HG02852 (cell line): ENCODE data around the gene KISS1R.

Source experiments
- ATAC-seq: cut with Tn5 transposase; IDR thresholded peaks from one replicate; pipeline ENCODE4 v1.9.1; 2021; ENCODE audit warnings: mild to moderate bottlenecking, moderate library complexity; ENCODE audit not compliant: unreplicated experiment

Gene KISS1R

GRCh38 chr19:919199-920050 lies 2.3 kb downstream of the KISS1R start:
- ATAC-seq = no peak

GRCh38 chr19:920051-920864 lies 3.1 kb downstream of the KISS1R start:
- ATAC-seq = no peak

GRCh38 chr19:924553-925086 lies 7.5 kb downstream of the KISS1R start:
- no peak for ATAC-seq

DNA sequence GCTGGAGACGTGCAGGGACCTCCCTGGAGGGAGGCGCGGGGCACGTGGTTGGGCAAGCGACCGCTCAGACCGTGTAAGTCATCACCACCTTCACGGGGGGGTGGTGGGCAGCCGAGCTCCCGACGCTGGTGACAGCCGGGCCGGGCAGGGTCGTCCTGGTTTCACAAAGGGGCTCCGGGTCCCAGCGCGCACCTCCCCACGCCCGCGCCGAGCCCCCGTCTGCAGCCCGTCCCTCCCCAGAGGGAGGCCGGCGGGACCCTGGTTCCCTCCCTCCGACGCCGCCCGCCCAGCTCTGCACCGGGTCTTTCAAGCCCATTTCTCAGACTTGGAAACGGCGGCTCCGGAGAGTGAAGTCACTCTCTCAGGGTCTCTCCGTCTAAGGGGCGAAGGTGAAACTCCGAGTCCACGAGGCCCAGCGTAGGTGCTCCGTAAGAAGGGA lies 8.0 kb downstream of the KISS1R start:
- ATAC-seq = peak; percentile 48

DNA sequence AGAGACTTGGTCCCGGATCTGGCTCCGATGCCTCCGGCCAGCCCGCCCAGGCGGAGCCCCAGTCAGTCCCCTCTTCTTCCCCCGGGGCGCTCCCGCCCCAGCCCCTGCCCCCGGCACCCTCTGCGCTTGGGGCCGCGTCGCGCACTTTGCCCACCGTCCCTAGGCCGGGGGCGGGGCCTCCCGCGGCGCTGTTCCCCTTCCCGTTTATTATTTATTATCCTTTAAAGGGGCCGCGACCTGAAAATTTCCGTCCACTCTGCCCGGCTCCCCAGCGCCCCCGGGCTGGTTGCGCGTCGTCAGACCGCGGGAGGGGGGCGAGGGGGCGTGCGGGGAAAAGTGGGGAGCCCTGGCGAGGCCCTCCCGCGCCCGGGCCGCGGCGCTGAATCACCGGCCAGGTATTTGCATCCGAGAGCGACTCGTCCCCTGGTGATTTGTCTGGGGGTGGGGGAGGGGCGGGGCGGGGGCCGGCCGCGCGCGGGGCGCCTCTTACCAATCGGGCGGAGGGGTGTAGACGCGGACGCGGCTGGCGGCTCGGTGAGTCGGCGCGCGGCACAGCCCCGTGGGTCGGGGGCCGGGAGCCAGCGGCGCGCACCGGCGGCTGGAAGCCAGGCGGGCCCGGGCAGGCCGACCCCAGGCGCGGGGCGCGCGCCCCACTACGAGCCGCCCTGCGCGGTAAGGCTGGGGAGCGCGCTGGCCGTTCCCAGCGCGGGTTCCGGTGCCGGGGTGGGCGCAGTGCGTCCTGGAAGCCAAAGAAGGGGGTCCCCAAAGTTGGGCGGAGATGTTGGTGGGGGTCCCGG lies 8.6 kb downstream of the KISS1R start, which contains the start of gene ARID3A:
Gene ARID3A, plus strand, starts transcription at position 510 of the 797 bp plus-strand sequence. CDS start 3,494 bp downstream, outside the sequence.
- ATAC-seq = peak; percentile 56

DNA sequence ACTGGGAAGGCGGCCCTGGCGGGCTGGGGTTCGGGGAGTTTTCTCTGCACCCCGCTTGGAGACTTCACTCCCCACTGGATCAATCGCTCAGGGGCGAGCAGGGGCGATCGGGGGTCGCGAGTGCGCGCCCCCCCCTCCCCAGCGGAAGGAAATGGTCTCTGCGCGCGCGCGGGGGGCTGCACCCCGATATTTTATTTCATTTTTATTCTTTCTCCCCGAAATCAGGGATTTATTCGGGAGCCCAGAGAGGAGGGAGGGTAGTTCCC lies 9.1 kb downstream of the KISS1R start:
- no peak for ATAC-seq

DNA sequence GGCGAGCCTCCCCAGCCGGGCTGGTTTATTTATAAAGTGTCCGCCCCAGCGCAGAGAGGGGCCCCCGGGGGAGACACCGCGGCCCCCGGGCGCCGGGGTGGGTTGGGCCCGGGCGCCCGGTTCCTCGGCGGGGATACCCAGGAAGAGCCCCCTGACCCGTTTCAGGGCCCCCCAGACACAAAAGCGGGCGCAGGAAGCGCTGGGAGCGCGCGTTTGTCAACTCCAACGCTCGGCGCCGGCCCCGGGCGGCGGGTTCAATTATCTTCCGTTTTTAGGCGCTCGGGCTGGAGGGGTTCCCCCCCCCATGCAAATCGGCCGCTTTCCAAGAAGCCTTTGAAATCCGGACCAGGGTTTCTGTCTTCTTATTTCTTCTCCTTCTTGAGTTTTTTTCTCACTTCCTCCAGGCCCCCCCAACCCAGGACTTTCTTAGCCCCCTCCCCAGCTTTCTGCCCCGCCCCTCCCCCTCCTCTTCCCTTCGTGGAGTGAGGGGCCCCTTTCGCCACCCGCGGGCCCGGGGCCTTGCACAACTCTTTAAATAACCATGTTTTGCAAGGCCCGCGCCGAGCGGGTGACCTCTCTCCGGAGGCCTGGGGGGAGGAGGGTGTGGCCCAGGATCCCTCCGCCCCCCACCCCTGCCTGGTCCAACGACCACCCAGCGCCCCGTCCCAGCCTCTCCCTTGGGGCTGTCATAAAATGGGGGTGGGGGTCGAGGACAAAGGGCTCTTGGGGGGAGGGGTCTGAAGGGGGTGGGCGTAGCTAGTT lies 9.6 kb downstream of the KISS1R start:
- no peak for ATAC-seq

DNA sequence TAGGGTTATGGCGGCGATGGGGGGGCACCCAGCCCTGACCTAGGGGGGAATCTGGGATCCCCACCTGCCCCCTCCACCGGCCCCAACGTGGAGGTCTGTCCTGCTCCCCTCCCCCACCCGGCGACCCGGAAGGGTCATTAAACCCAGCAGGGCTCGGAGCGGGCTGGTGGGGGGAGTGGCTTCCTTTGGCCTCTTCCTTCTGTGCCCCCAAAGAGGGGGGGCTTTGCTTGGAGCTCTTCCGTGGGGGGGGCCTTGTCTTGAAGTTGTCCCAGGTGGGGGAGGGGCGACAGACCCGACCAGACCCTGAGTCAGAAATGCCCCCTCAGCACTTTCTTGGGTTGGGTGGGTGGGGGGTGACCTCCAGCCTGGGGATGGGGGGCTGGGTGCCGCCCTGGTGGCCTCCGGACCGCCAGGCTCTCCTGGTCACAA lies 10.2 kb downstream of the KISS1R start:
- ATAC-seq = no peak

DNA sequence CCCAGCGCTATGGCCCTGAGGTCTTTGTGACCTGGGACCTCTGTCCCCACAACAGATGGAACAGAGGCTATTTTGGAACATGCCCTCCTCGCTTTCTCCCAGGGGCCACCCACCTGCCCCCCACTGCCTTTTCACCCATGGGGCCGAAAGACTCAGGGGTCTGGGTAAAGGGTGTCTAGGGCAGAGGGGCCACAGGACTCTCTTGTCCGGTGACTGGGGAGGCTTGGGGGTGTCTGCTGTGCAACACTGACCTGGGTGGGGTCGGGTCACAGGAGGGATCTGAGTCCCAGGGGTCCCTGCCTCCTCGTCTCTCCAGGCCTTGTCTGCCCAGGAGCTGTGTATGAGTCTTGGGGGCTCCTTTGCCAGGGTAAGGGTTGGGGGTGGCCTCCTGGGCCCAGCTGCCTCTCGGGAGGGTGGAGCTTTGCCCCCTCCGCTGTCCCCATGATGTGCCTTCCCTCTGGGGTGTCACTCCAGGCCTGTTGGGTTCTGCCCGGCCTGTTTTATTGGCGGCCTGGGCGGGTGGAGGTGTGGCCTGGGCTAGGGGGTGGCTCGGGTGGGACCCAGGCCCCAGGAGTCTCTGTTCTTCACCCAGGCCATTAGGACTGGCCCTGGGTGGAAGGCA lies 10.8 kb downstream of the KISS1R start:
- ATAC-seq = no peak

DNA sequence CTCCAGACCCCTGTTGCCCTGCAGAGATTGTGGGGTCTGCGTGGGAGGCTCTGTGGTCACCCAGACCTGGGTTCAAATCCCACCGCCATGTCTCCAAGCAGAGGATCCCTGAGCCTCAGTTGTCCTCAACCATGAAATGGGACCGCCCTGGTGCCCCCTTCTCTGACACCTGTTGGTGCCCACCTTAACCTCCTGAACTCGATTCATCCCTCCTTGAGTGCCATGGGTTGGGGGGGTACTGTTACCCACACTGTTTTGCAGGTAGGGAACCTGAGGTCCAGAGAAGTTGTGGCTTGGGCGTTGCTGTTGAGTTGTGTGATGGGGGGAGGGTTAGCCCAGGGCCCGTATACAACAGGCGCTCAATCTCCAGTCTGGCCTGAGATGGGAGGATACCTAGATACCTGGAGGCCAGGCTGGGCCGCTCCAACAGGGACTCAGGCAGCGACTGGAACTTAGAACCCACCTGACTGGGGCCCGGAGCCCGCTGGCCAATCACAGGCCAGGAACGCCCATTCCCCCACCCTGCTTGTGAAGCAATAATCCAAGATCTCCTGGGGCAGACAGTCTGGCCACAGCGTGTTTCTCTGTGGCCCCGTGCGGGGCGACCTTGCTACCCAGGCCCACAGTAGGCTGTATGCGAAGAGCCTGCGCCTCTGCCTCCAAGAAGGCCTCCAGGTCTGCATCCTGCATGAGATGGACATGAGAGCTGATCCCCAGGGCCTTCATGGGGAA lies 11.5 kb downstream of the KISS1R start:
- ATAC-seq = no peak

- ATAC-seq = no peak
Observed at GRCh38 chr19:929203-929890, 12.2 kb downstream of the KISS1R start.

- no peak for ATAC-seq
Observed at GRCh38 chr19:929891-930258, 12.7 kb downstream of the KISS1R start.

- ATAC-seq = no peak
Observed at GRCh38 chr19:931860-932647, 14.9 kb downstream of the KISS1R start.

DNA sequence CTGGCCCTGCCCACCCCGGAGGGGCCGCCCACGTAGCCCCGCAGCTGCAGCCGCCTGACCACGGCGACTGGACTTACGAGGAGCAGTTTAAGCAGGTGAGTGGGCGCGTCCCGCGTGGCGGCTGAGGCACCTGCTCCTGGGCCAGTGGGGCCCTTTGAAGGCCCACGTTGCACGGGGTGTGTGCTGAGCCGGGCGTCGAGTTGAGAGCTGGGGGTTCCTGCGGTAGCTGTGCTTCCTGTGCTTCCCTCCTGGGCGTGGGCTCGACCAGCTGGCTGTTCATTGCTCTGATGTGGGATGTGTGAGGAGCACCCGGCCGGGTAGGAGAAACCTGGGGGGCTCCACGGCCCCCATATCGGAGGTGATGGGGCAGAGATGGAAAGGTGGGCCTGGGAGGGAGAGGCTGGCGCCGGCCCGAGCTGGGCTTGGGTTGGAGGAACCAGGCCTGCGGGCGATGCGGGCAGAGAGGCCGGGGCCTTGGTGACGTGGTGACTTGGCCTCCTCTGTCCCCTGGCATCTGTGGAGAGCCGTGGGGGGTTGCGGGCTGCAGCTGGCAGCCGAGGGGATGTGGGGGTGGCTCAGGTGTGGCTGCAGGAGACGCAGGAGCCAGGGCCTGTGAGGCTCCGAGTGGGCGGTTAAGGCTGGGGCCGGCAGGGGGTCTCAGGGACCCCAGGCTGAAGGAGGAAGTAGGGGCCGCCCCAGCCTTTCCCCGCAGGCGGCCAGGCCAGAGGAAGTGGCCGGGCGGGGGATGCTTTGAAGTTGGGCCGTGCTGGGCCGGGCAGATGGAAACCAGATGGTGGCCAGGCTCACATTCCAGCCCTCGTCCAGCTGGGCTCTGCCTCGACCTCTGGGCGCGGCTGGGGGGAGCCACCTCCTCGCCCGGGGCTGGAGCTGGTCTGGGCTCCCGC lies 15.8 kb downstream of the KISS1R start:
- no peak for ATAC-seq

DNA sequence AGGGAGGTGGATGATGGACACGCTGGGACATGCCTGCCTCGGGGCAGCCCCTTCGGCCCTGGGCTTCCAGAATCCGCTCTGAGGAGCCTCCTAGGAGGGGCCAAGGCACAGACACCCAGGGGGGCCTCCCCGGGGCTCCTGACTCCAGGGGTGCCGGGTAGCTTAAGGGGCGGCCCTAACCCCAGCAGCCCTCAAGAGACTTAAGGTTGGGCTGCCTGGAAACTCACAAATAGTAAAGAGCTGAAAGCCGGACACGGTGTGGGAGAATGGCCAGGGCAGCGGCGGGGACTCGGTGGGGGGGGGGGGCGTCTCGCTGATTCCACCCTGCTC lies 16.4 kb downstream of the KISS1R start:
- no peak for ATAC-seq

GRCh38 chr19:934197-934840 lies 17.2 kb downstream of the KISS1R start:
- no peak for ATAC-seq
